WTC11 (cell line): ENCODE measurements around the gene CLRN3. TPM values are rescaled to one million over a fixed set of nuclear protein-coding genes. Genes with fewer than 3 reads are reported as not detected.

Experiments
- ATAC-seq: fragments of 200-7000 bp; cut with Tn5 transposase; 2 replicates; pipeline ENCODE4 v1.10.0; 2021; ENCODE audit warnings: mild to moderate bottlenecking, moderate library complexity
- CTCF ChIA-PET: fragments of 300-600 bp; sonication (Branson Sonifier 250); formaldehyde crosslinking; loops from one replicate; lab custom pipeline; 2021; ENCODE audit warnings: antibody characterized with exemption; lab: Charles Lee
- POLR2A ChIA-PET: fragments of 350-600 bp; sonication (Branson Sonifier 250); formaldehyde crosslinking; loops from one replicate; lab custom pipeline; 2021; ENCODE audit warnings: antibody characterized with exemption; lab: Charles Lee
- DNase-seq: peaks from one replicate; pipeline ENCODE4 v3.0.0; 2021; ENCODE audit warnings: low spot score
- H3K27ac Mint-ChIP-seq: 2 replicates; pipeline ENCODE4 v1.8.0; 2021; ENCODE audit warnings: mixed read lengths
- H3K27me3 Mint-ChIP-seq: 2 replicates; pipeline ENCODE4 v1.8.0; 2021; ENCODE audit warnings: low read depth, mild to moderate bottlenecking, moderate library complexity, mixed read lengths
- H3K36me3 Mint-ChIP-seq: 2 replicates; pipeline ENCODE4 v1.8.0; 2021; ENCODE audit warnings: mixed read lengths
- H3K4me1 Mint-ChIP-seq: 2 replicates; pipeline ENCODE4 v1.8.0; 2022; ENCODE audit warnings: mixed read lengths
- H3K4me3 Mint-ChIP-seq: 2 replicates; pipeline ENCODE4 v1.8.0; 2021; ENCODE audit warnings: mild to moderate bottlenecking, moderate library complexity, mixed read lengths
- H3K9me3 Mint-ChIP-seq: 2 replicates; pipeline ENCODE4 v1.8.0; 2021; ENCODE audit warnings: mixed read lengths
- ATF3 ChIP-seq: sonication (generic); formaldehyde crosslinking; conservative IDR thresholded peaks from 2 replicates; pipeline ENCODE4 v1.8.1; 2022; ENCODE audit warnings: mild to moderate bottlenecking, missing genetic modification reagents
- CREB1 ChIP-seq: sonication (generic); formaldehyde crosslinking; IDR thresholded peaks from 2 replicates; pipeline ENCODE4 v1.8.0; 2023; ENCODE audit warnings: mild to moderate bottlenecking, missing genetic modification reagents
- GTF2I ChIP-seq: fragments of 250-450 bp; sonication (Bioruptor Pico); conservative IDR thresholded peaks from 2 replicates; pipeline ENCODE4 v1.4.0; 2021; ENCODE audit warnings: mild to moderate bottlenecking
- IRF1 ChIP-seq: sonication (generic); formaldehyde crosslinking; IDR thresholded peaks from 2 replicates; pipeline ENCODE4 v1.8.0; 2023; ENCODE audit warnings: missing genetic modification reagents
- IRF2 ChIP-seq: sonication (generic); formaldehyde crosslinking; IDR thresholded peaks from 2 replicates; pipeline ENCODE4 v1.8.0; 2022; ENCODE audit warnings: low read depth, missing genetic modification reagents, borderline replicate concordance
- MAX ChIP-seq: sonication (generic); formaldehyde crosslinking; IDR thresholded peaks from 2 replicates; pipeline ENCODE4 v1.8.0; 2022; ENCODE audit warnings: mild to moderate bottlenecking, missing genetic modification reagents
- NFE2L1 ChIP-seq: sonication (generic); formaldehyde crosslinking; IDR thresholded peaks from 2 replicates; pipeline ENCODE4 v1.8.1; 2023; ENCODE audit warnings: missing genetic modification reagents
- PRDM15 ChIP-seq: sonication (generic); formaldehyde crosslinking; IDR thresholded peaks from 2 replicates; pipeline ENCODE4 v1.8.0; 2022; ENCODE audit warnings: missing genetic modification reagents
- PRRX2 ChIP-seq: fragments of 250-450 bp; sonication (Bioruptor Pico); IDR thresholded peaks from 2 replicates; pipeline ENCODE4 v1.8.0; 2021; ENCODE audit warnings: mild to moderate bottlenecking
- RELA ChIP-seq: sonication (generic); formaldehyde crosslinking; IDR thresholded peaks from 2 replicates; pipeline ENCODE4 v1.8.1; 2022; ENCODE audit warnings: missing genetic modification reagents, mild to moderate bottlenecking, borderline replicate concordance
- SOX15 ChIP-seq: fragments of 250-450 bp; sonication (Bioruptor Pico); IDR thresholded peaks from 2 replicates; pipeline ENCODE4 v1.9.0; 2021; ENCODE audit warnings: mild to moderate bottlenecking
- SP1 ChIP-seq: sonication (generic); formaldehyde crosslinking; conservative IDR thresholded peaks from 2 replicates; pipeline ENCODE4 v1.8.1; 2022; ENCODE audit warnings: missing genetic modification reagents
- TEAD4 ChIP-seq: sonication (generic); formaldehyde crosslinking; IDR thresholded peaks from 2 replicates; pipeline ENCODE4 v1.8.0; 2022; ENCODE audit warnings: mild to moderate bottlenecking, missing genetic modification reagents
- USF1 ChIP-seq: sonication (generic); formaldehyde crosslinking; IDR thresholded peaks from 2 replicates; pipeline ENCODE4 v1.8.0; 2022; ENCODE audit warnings: mild to moderate bottlenecking, missing genetic modification reagents
- ZBTB21 ChIP-seq: sonication (generic); formaldehyde crosslinking; IDR thresholded peaks from 2 replicates; pipeline ENCODE4 v1.8.1; 2023; ENCODE audit warnings: mild to moderate bottlenecking, missing genetic modification reagents, borderline replicate concordance
- ZNF219 ChIP-seq: sonication (generic); formaldehyde crosslinking; IDR thresholded peaks from 2 replicates; pipeline ENCODE4 v1.8.0; 2023; ENCODE audit warnings: missing genetic modification reagents, mild to moderate bottlenecking, borderline replicate concordance
- ZNF281 ChIP-seq: sonication (generic); formaldehyde crosslinking; IDR thresholded peaks from 2 replicates; pipeline ENCODE4 v1.8.0; 2023; ENCODE audit warnings: mild to moderate bottlenecking, missing genetic modification reagents
- ZNF317 ChIP-seq: sonication (generic); formaldehyde crosslinking; IDR thresholded peaks from 2 replicates; pipeline ENCODE4 v1.8.1; 2023; ENCODE audit warnings: low read depth, mild to moderate bottlenecking, moderate library complexity, missing genetic modification reagents, borderline replicate concordance
- ZNF396 ChIP-seq: fragments of 250-450 bp; sonication (Bioruptor Pico); IDR thresholded peaks from 2 replicates; pipeline ENCODE4 v1.8.0; 2021; ENCODE audit warnings: mild to moderate bottlenecking, moderate library complexity, borderline replicate concordance
- ZNF532 ChIP-seq: fragments of 250-450 bp; sonication (Bioruptor Pico); IDR thresholded peaks from 2 replicates; pipeline ENCODE4 v1.9.0; 2021; ENCODE audit warnings: mild to moderate bottlenecking, borderline replicate concordance
- ZNF671 ChIP-seq: fragments of 250-450 bp; sonication (Bioruptor Pico); IDR thresholded peaks from 2 replicates; pipeline ENCODE4 v1.8.0; 2021; ENCODE audit warnings: mild to moderate bottlenecking
- ZSCAN18 ChIP-seq: fragments of 250-450 bp; sonication (Bioruptor Pico); IDR thresholded peaks from 2 replicates; pipeline ENCODE4 v2.1.2; 2022; ENCODE audit warnings: mild to moderate bottlenecking, moderate library complexity
- total RNA-seq: library from RNA; stranded (reverse); gene quantifications from 3 replicates; pipeline ENCODE4 v1.2.3, GENCODE V29; 2021

The CLRN3 gene
- total RNA-seq, 1 experiment from 2014 or later: not detected

- Mint-ChIP-seq H3K4me3 (no peak overlapping the region), H3K27me3 (no peaks in the 10 kb centered on the region), H3K36me3 (no peaks in the 10 kb centered on the region), H3K27ac (no peak overlapping the region), H3K4me1 (no peaks in the 10 kb centered on the region), H3K9me3 (no peaks in the 10 kb centered on the region)
- DNase-seq: no peak
- ChIA-PET CTCF (no interaction called here), POLR2A (no interaction called here)
- TF ChIP-seq ZSCAN18 (CRISPR knock-in tag) (no peak), MAX (CRISPR knock-in tag) (no peak), USF1 (CRISPR knock-in tag) (no peak), TEAD4 (no peak), IRF2 (CRISPR knock-in tag) (no peak), ZNF671 (CRISPR knock-in tag) (no peak), SOX15 (CRISPR knock-in tag) (no peak), CREB1 (CRISPR knock-in tag) (no peak), ZNF219 (CRISPR knock-in tag) (no peak), ZNF532 (CRISPR knock-in tag) (no peak), GTF2I (CRISPR knock-in tag) (no peak), PRRX2 (CRISPR knock-in tag) (no peak)
- ATAC-seq: no peak
Measured at GRCh38 chr10:127875916-127876315, 16.8 kb downstream of the CLRN3 start.

- ATAC-seq (no peak), DNase-seq (no peak)
- Mint-ChIP-seq H3K4me3 (no peak overlapping the region), H3K36me3 (no peaks in the 10 kb centered on the region), H3K27me3 (no peaks in the 10 kb centered on the region), H3K4me1 (no peaks in the 10 kb centered on the region), H3K27ac (no peak overlapping the region), H3K9me3 (peaks cover under 1% of the 10 kb centered on the region)
- ChIA-PET POLR2A (no interaction called here), CTCF (interaction anchor here (1.0 kb wide), 2 partner anchors 31 to 136 kb away, joined by 3 to 4 read pairs; no protein-coding TSS in a partner anchor)
- no peak for TF ChIP-seq ZBTB21 (CRISPR knock-in tag)
- no peak for TF ChIP-seq RELA (CRISPR knock-in tag)
- TF ChIP-seq ZNF281 (CRISPR knock-in tag): no peak
- TF ChIP-seq ZNF396: no peak
- no peak for TF ChIP-seq IRF1 (CRISPR knock-in tag)
- no peak for TF ChIP-seq ATF3 (CRISPR knock-in tag)
- TF ChIP-seq NFE2L1 (CRISPR knock-in tag): no peak
- TF ChIP-seq SP1 (CRISPR knock-in tag): no peak
- no peak for TF ChIP-seq PRDM15
- TF ChIP-seq ZNF317 (CRISPR knock-in tag): no peak
Measured at GRCh38 chr10:127875449-127875765, 17.3 kb downstream of the CLRN3 start.
